Neural progenitor cell (in vitro differentiated cells): ENCODE data around the gene DSC3.
"Not testable (repeated sequence)": the region's sequence is repeated elsewhere in the genome, so short reads cannot be mapped to it uniquely, and the experiment has no call there.

Experiments used
- EZH2phosphoT487 ChIP-seq: fragments of 200-600 bp; sonication (generic); IDR thresholded peaks from 2 replicates; pipeline ENCODE4 v1.6.1; 2017; ENCODE audit warnings: antibody characterized with exemption
- TF ChIP-seq, protein P1 (sequence below): fragments of 200-600 bp; sonication (generic); IDR thresholded peaks from 2 replicates; pipeline ENCODE4 v1.5.1; 2017; ENCODE audit warnings: antibody characterized with exemption, mild to moderate bottlenecking

DNA sequence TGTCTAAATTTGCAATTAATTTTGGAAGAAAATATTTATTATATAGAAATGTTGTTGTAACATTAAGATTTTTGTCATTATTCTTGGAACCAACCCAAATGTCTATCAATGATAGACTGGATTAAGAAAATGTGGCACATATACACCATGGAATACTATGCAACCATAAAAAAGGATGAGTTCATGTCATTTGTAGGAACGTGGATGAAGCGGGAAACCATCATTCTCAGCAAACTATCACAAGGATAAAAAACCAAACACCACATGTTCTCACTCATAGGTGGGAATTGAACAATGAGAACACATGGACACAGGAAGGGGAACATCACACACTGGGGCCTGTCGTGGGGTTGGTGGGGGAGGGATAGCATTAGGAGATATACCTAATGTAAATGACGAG is 64.5 kb downstream of the DSC3 start:
- TF ChIP-seq, protein P1, sequence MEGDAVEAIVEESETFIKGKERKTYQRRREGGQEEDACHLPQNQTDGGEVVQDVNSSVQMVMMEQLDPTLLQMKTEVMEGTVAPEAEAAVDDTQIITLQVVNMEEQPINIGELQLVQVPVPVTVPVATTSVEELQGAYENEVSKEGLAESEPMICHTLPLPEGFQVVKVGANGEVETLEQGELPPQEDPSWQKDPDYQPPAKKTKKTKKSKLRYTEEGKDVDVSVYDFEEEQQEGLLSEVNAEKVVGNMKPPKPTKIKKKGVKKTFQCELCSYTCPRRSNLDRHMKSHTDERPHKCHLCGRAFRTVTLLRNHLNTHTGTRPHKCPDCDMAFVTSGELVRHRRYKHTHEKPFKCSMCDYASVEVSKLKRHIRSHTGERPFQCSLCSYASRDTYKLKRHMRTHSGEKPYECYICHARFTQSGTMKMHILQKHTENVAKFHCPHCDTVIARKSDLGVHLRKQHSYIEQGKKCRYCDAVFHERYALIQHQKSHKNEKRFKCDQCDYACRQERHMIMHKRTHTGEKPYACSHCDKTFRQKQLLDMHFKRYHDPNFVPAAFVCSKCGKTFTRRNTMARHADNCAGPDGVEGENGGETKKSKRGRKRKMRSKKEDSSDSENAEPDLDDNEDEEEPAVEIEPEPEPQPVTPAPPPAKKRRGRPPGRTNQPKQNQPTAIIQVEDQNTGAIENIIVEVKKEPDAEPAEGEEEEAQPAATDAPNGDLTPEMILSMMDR: not testable (repeated sequence)
- TF ChIP-seq EZH2phosphoT487: not testable (repeated sequence)
